Small intestine (tissue), 7 donors: ENCODE data around the gene RAMP3. TPM values are rescaled to one million over a fixed set of nuclear protein-coding genes. Genes with fewer than 3 reads are reported as not detected.

ENCODE experiments used
- DNase-seq, 2 donors: peaks; one replicate each; pipeline versions ENCODE4 v3.0.0 to v3.0.0-alpha.2; 2013
- FAIRE-seq: peaks from 2 replicates; lab custom pipeline; 2012; peaks lifted over from hg19 to GRCh38; lab: Jason Lieb, UNC
- H3K27ac ChIP-seq, 3 donors: one replicate each; pipeline ENCODE4 v1.5.1; 2013; ENCODE audit warnings: low read length in 2 of 3, mild to moderate bottlenecking in 2 of 3, control low read depth in 1 of 3, inconsistent platforms in 1 of 3, low read depth in 1 of 3, moderate library complexity in 1 of 3
- H3K27me3 ChIP-seq, 3 donors: one replicate each; pipeline ENCODE4 v1.6.1; 2013; ENCODE audit warnings: low read length in 3 of 3, inconsistent platforms in 1 of 3; ENCODE audit not compliant: control insufficient read depth in 3 of 3, insufficient read depth in 3 of 3
- H3K36me3 ChIP-seq, 3 donors: one replicate each; pipeline ENCODE4 v1.6.1; 2013; ENCODE audit warnings: low read length in 3 of 3, inconsistent platforms in 1 of 3, low read depth in 1 of 3, mild to moderate bottlenecking in 1 of 3, moderate library complexity in 1 of 3; ENCODE audit not compliant: control insufficient read depth in 3 of 3, insufficient read depth in 2 of 3
- H3K4me1 ChIP-seq, 3 donors: one replicate each; pipeline ENCODE4 v1.6.1; 2013; ENCODE audit warnings: low read length in 2 of 3, inconsistent platforms in 1 of 3, low read depth in 1 of 3, mild to moderate bottlenecking in 1 of 3, moderate library complexity in 1 of 3; ENCODE audit not compliant: control insufficient read depth in 3 of 3, insufficient read depth in 2 of 3
- H3K4me3 ChIP-seq, 3 donors: one replicate each; pipeline ENCODE4 v1.5.1; 2013; ENCODE audit warnings: low read length in 3 of 3, control low read depth in 1 of 3, inconsistent platforms in 1 of 3, low read depth in 1 of 3, mild to moderate bottlenecking in 1 of 3, moderate library complexity in 1 of 3
- H3K9me3 ChIP-seq, 2 donors: one replicate each; pipeline ENCODE4 v1.6.1; 2013; ENCODE audit warnings: low read depth in 1 of 2, low read length in 1 of 2; ENCODE audit not compliant: control insufficient read depth in 2 of 2, insufficient read depth in 1 of 2
- WGBS, 3 donors: extraction: QIAGEN DNeasy Blood & Tissue Kit; methylation state at CpG; one replicate each; pipeline ENCODE4 v1.1.7; 2013; 5-methylcytosine and 5-hydroxymethylcytosine counted together
- polyA plus RNA-seq, 4 donors: library from polyadenylated mRNA; stranded (reverse) in 3 of 4; unstranded in 1 of 4; fragments of 200-250 nt in 3 of 4; fragments of 120-200 nt in 1 of 4; gene quantifications; one replicate each; pipeline versions ENCODE4 v1.2.1 to v1.2.3, GENCODE V29; 2013
- donor health status: healthy with polysubstance abuse.
- donor health status: control.
- donor health status: control.
- donor health status: Bipolar disorder and iron deficiency.
- donor health status: healthy.

Gene RAMP3
- polyA plus RNA-seq, 4 donors: 0.67 to 48.6 (median 4.1) TPM

DNA sequence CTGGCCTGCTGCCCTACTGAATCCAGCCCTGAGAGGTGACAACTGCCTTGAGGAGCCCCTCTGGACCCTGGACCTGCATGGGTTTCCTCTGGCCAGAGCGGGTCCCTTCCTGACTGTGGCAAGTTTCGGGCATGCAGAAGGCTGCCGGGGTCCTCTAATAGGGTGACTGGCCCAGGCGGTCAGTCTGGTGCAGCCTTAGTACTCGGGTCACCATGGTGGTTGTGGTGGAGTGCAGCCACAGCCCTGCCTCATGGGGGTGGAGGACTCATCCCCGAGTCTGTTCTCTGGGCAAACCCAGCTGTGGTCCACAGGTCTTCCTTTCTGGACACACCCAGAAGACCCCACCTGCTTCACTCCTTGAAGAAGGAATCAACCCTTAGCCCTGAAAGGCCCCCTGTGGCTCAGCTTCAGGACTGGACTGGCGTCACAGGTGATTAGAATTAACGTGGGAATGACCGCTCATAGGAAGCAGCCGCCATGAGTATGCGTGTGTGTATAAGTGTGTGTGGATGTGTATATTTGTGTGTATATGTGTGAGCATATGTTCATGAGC is 28.7 kb downstream of the RAMP3 start:
- 76 to 86% (median 79%) methylated on average over 11 of the region's 11 CpGs for WGBS, 3 donors

DNA sequence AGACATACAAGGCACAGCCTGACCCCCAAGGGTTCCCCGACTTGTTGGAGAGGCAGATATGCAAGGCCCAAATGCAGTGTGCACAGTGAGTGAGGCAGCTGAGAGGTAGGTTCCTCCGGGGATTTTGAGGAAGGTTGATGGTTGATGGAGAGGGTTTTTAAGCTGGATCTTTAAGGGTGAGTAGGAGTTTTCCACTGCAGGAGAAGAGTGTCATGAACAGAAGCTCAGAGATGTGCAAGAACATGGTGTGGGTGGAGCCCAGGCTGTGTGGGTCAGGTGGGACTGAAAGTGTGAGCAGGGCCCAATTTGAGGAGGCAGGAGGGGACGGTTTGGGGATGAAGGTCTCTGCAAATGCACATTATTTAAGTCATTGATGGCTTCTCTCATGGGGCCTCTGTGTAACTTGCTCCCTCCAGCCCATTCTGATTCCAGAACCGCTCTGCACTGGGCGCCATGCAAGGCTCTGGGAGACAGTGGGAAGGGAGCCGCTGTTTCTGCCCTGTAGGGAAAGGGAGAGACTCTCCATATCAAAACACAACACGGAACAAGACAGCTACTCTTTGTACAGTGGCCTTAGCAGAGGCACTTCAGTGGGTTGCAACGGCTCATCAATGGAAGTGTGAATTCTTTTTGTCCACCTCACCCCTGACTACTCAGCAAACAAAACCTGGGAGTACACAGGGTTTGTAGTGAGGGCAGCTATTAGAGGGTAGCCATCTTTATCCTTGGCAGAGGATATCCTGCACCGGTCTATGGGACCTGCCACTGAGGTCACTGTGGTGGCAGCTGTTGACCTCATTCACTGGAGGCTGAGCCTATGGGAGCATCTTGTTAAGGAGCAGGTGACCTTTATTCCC is 29.7 kb downstream of the RAMP3 start:
- Histone ChIP-seq H3K9me3 (no peaks in the 10 kb centered on the region), H3K4me3 (no peak overlapping the region), H3K27me3 (no peaks in the 10 kb centered on the region), H3K4me1 (no peaks in the 10 kb centered on the region), H3K36me3 (no peaks in the 10 kb centered on the region), H3K27ac (no peak overlapping the region)
- DNase-seq (no peak), FAIRE-seq (no peak)
- WGBS, 3 donors: 70 to 79% (median 74%) methylated on average over 9 of the region's 9 CpGs

More for the DNA sequence above, 28.7 kb downstream of the RAMP3 start:
- no peak for DNase-seq
- Histone ChIP-seq H3K9me3 (no peaks in the 10 kb centered on the region), H3K4me1 (no peaks in the 10 kb centered on the region), H3K27me3 (no peaks in the 10 kb centered on the region), H3K36me3 (no peaks in the 10 kb centered on the region), H3K27ac (no peak overlapping the region), H3K4me3 (no peak overlapping the region)
- no peak for FAIRE-seq

DNA sequence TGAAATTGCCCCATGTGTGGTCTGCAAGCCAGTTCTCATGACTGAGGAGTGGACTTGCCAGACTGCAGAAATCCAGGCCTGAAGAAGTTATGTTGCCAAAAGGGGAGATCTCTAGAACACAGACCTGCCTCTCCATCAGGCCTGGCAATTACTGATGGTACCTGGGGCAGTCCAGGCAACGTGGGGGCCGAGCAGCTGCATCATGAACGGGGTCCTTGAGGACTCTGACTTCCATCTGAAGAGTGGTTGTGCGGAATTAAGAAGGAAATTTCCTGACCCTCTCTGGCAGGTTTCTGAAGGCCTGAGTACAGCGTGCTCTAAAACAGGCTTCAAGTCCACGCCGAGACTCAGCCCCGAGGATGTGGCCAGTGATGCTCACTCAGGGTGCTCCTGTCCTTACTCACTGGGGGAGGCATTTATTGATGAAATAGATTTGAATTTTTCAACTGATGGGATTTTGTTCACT is 30.4 kb downstream of the RAMP3 start:
- no peak overlapping the region for H3K27ac ChIP-seq
- DNase-seq: no peak
- H3K9me3 ChIP-seq: no peaks in the 10 kb centered on the region
- 82 to 86% (median 83%) methylated on average over 8 of the region's 8 CpGs for WGBS, 3 donors
- FAIRE-seq: no peak
- no peaks in the 10 kb centered on the region for H3K36me3 ChIP-seq
- no peak overlapping the region for H3K4me3 ChIP-seq
- H3K27me3 ChIP-seq: no peaks in the 10 kb centered on the region
- H3K4me1 ChIP-seq: no peaks in the 10 kb centered on the region

DNA sequence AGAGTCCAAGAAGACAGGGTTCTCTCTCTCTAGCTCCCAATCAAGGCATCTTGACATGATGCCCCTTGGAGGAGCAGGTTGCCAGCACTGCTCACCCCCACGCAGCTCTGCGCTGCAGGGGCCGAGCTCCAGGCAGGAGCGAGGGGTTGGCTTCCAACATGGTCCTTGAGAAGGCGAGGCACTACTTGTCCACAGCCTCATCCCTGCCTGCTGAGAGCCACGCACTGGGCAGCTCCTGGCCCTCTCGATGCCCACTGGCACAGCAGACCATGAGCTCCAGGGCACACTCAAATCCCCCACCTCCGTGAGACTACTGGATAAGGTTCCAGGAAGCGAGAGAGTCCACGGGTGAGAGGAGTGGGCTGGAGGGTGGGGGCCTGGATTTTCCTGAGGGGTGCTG is 31.1 kb downstream of the RAMP3 start:
- 86 to 90% (median 88%) methylated on average over 10 of the region's 10 CpGs for WGBS, 3 donors
- Histone ChIP-seq H3K27me3 (no peaks in the 10 kb centered on the region), H3K4me3 (no peak overlapping the region), H3K9me3 (no peaks in the 10 kb centered on the region), H3K4me1 (no peaks in the 10 kb centered on the region), H3K36me3 (no peaks in the 10 kb centered on the region), H3K27ac (no peak overlapping the region)
- FAIRE-seq (no peak), DNase-seq (no peak)

DNA sequence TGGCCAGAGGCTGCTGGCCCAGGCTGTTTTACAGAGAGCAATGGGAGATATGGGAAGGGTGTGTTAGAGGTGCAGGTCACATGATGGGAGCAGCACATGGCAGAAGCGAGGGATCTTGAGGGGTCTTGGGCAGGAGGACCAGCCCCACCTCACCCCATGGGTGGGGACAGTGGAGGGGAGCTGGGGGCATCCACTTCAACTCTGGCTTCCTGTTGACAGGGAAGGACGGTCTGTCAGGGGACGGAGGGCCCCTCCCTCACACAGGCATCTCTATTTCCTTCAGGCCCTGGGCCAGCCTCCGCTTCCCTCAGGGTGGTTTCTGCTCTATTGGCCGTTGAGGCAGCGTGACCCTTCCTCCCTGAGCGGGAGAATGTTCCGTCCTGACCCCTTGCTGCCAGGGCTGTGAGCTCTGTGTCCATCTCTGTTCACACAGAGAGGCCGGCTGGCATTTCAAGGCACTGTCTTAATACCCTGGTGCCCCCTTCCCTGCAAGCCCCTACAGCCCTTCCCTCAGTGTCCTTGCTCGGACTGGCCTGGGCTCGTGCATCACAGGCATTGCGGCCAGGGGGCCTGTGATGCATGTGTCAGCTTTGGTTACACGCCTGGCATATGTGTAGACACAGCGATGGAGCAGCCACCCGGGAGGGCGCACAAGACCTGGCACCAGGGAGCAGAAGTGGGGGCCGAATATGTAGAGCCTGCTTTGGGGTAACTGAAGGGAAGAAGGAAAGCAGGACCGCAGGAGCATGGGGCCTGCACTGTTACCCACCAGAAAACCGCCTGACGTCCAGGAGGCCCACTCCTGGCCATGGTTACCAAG is 31.8 kb downstream of the RAMP3 start:
- FAIRE-seq (no peak), DNase-seq (no peak)
- 81 to 86% (median 82%) methylated on average over 20 of the region's 20 CpGs for WGBS, 3 donors
- H3K27me3 ChIP-seq: no peaks in the 10 kb centered on the region
- H3K4me1 ChIP-seq: no peaks in the 10 kb centered on the region
- H3K36me3 ChIP-seq: no peaks in the 10 kb centered on the region
- H3K27ac ChIP-seq: no peak overlapping the region
- no peaks in the 10 kb centered on the region for H3K9me3 ChIP-seq
- no peak overlapping the region for H3K4me3 ChIP-seq

DNA sequence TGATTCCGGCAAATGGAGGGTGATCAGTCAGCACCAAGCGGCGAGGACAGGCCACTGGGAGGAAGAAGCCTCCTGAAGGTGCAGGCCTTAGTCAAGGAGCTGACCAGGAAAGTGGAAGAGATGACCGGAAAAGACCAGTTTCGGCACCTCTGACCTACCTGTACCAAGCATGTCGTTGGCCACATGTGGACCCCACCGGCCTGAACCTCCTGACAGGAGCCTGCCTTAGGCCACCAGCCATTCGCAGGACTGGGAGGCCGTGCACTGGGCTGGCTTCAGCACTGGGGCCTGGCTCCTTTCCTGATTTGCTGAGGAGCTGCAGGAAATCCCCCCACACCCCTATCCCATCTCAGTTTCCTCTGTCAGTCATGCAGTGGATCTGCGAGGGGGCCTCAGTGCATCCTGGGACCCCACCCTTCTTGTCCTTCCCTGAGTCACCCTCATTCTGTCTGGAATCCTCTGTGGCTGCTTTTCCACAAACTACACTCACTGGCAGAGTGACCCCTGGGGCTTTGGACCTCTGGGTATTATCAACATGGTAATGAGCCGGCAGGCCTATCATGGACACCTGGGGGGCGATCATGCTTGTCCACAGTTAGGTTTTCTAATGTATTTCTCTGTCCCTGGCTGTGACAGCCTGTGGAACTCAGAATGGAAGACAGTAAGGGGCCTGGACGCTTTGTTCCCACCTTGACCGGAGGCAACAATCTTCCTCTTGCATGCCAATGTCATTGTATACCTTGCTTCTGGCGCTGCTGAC is 33.0 kb downstream of the RAMP3 start:
- FAIRE-seq (no peak), DNase-seq (no peak)
- H3K4me3 ChIP-seq: no peak overlapping the region
- H3K27me3 ChIP-seq: no peaks in the 10 kb centered on the region
- no peaks in the 10 kb centered on the region for H3K36me3 ChIP-seq
- H3K27ac ChIP-seq: no peak overlapping the region
- 85 to 88% (median 87%) methylated on average over 15 of the region's 15 CpGs for WGBS, 3 donors
- no peaks in the 10 kb centered on the region for H3K4me1 ChIP-seq
- no peaks in the 10 kb centered on the region for H3K9me3 ChIP-seq

DNA sequence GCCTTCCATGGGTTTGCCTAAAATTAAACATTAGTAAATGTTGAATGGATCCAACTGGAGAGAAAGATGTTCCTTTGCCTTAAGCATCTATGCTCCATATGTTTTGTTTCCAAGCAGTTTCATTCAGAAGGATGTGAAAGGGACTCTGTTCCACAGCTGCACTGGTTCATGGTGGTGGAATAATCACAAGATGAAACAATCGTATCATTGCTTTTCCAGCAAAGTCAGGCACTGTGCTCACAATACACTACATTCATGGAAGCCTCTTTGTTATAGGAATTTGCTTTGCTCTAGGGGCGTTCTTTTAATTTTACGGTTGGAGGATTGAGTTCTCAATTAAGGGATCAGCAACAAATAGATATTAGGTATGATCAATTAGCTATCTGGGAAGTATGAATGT is 33.8 kb downstream of the RAMP3 start:
- H3K4me3 ChIP-seq: no peak overlapping the region
- no peak for DNase-seq
- 80 to 92% (median 89%) methylated on average over 3 of the region's 3 CpGs for WGBS, 3 donors
- H3K36me3 ChIP-seq: no peaks in the 10 kb centered on the region
- FAIRE-seq: no peak
- H3K27ac ChIP-seq: no peak overlapping the region
- no peaks in the 10 kb centered on the region for H3K4me1 ChIP-seq
- H3K9me3 ChIP-seq: no peaks in the 10 kb centered on the region
- H3K27me3 ChIP-seq: no peaks in the 10 kb centered on the region

DNA sequence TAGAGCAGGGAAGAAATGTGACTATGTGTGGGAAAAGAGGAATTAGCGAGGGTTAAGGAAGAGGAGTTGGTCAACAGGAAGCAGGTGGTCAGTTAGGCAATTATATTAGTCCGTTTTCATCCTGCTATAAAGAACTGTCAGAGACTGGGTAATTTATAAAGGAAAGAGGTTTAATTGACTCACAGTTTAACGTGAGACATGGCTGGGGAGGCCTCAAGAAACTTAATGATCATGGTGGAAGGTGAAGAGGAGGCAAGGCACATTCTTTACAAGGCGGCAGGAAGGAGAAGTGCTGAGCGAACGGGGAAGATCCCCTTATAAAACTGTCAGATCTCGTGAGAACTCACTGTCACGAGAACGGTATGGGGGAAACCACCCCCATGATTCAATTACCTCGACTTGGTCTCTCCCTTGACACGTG is 35.0 kb downstream of the RAMP3 start:
- H3K4me3 ChIP-seq: no peak overlapping the region
- no peaks in the 10 kb centered on the region for H3K27me3 ChIP-seq
- no peak for DNase-seq
- FAIRE-seq: no peak
- H3K36me3 ChIP-seq: no peaks in the 10 kb centered on the region
- no peaks in the 10 kb centered on the region for H3K4me1 ChIP-seq
- WGBS, 3 donors: 55 to 64% (median 58%) methylated on average over 11 of the region's 11 CpGs
- H3K27ac ChIP-seq: no peak overlapping the region
- H3K9me3 ChIP-seq: no peaks in the 10 kb centered on the region
